Loucy (cell line): ENCODE measurements around the gene BRCA1.

Source experiments
- H2AFZ ChIP-seq: fragments of 200-600 bp; sonication (generic); 2 replicates; pipeline ENCODE4 v1.6.0; 2016; ENCODE audit warnings: antibody characterized with exemption, mild to moderate bottlenecking, low read length, moderate library complexity
- H3F3A ChIP-seq: fragments of 200-600 bp; 2 replicates; pipeline ENCODE4 v1.6.0; 2016; ENCODE audit warnings: antibody characterized with exemption, low read depth, mild to moderate bottlenecking
- H3K27me3 ChIP-seq: fragments of 200-600 bp; sonication (generic); 2 replicates; pipeline ENCODE4 v1.6.1; 2014; ENCODE audit warnings: low read length, mild to moderate bottlenecking; ENCODE audit not compliant: insufficient read depth, poor library complexity, severe bottlenecking
- H3K36me3 ChIP-seq: fragments of 200-600 bp; sonication (generic); 2 replicates; pipeline ENCODE4 v1.6.1; 2016; ENCODE audit warnings: low read length; ENCODE audit not compliant: insufficient read depth
- H3K4me1 ChIP-seq: fragments of 200-600 bp; sonication (generic); 2 replicates; pipeline ENCODE4 v1.5.1; 2014; ENCODE audit warnings: low read length, mild to moderate bottlenecking; ENCODE audit not compliant: insufficient read depth, poor library complexity, severe bottlenecking
- H3K4me2 ChIP-seq: fragments of 200-600 bp; sonication (generic); 2 replicates; pipeline ENCODE4 v1.6.0; 2014; ENCODE audit warnings: antibody characterized with exemption, low read length, low read depth, mild to moderate bottlenecking; ENCODE audit not compliant: poor library complexity, severe bottlenecking
- H3K4me3 ChIP-seq: fragments of 200-600 bp; sonication (generic); 2 replicates; pipeline ENCODE4 v1.5.1; 2014; ENCODE audit warnings: low read length, mild to moderate bottlenecking, mixed read lengths; ENCODE audit not compliant: poor library complexity, severe bottlenecking
- H3K79me2 ChIP-seq: fragments of 200-600 bp; sonication (generic); 2 replicates; pipeline ENCODE4 v1.6.1; 2014; ENCODE audit warnings: low read length; ENCODE audit not compliant: insufficient read depth
- H3K9ac ChIP-seq: fragments of 200-600 bp; sonication (generic); 2 replicates; pipeline ENCODE4 v1.6.0; 2014; ENCODE audit warnings: mild to moderate bottlenecking, low read depth, low read length, moderate library complexity; ENCODE audit not compliant: poor library complexity, severe bottlenecking
- H3K9me2 ChIP-seq: fragments of 200-600 bp; sonication (generic); replicated peaks from 2 replicates; pipeline ENCODE4 v1.6.1; 2016; ENCODE audit warnings: low read depth, low read length, mixed read lengths
- H3K9me3 ChIP-seq: fragments of 200-600 bp; sonication (generic); 2 replicates; pipeline ENCODE4 v1.6.1; 2014; ENCODE audit warnings: mild to moderate bottlenecking, antibody characterized with exemption, low read length, low read depth; ENCODE audit not compliant: insufficient read depth
- H4K20me1 ChIP-seq: fragments of 200-600 bp; sonication (generic); 2 replicates; pipeline ENCODE4 v1.6.0; 2014; ENCODE audit warnings: antibody characterized with exemption, low read length, mild to moderate bottlenecking; ENCODE audit not compliant: insufficient read depth, poor library complexity, severe bottlenecking
- CTCF ChIP-seq: fragments of 200-600 bp; sonication (generic); conservative IDR thresholded peaks from 2 replicates; pipeline ENCODE4 v1.5.1; 2014; ENCODE audit warnings: mild to moderate bottlenecking, antibody characterized with exemption, low read length
- EZH2phosphoT487 ChIP-seq: fragments of 200-600 bp; IDR thresholded peaks from 2 replicates; pipeline ENCODE4 v1.6.1; 2018; ENCODE audit warnings: antibody characterized with exemption, mild to moderate bottlenecking, moderate library complexity, borderline replicate concordance

BRCA1 gene

GRCh38 chr17:43042025-43042628, 83.0 kb downstream of the BRCA1 start:
- Histone ChIP-seq H3K4me1 (peaks cover 9% of the 10 kb centered on the region), H3K4me3 (no peak overlapping the region), H3K27me3 (no peaks in the 10 kb centered on the region), H3K9me2 (no peaks in the 10 kb centered on the region), H3K36me3 (peaks cover 9% of the 10 kb centered on the region; the same call in 1 of the 2 replicates), H4K20me1 (no peaks in the 10 kb centered on the region), H3K79me2 (no peaks in the 10 kb centered on the region), H3K9ac (peak overlapping the region; percentile 8), H3F3A (no peaks in the 10 kb centered on the region), H3K9me3 (no peaks in the 10 kb centered on the region), H3K4me2 (no peak overlapping the region), H2AFZ (no peak overlapping the region)
- TF ChIP-seq EZH2phosphoT487: no peak
- no peak for TF ChIP-seq CTCF

GRCh38 chr17:43040655-43041054, 84.5 kb downstream of the BRCA1 start:
- TF ChIP-seq CTCF: no peak
- TF ChIP-seq EZH2phosphoT487: no peak
- no peak overlapping the region for H3K9ac ChIP-seq
- H3K36me3 ChIP-seq: peaks cover 6% of the 10 kb centered on the region; the same call in 1 of the 2 replicates
- H3K27me3 ChIP-seq: no peaks in the 10 kb centered on the region
- H3K79me2 ChIP-seq: no peaks in the 10 kb centered on the region
- H3K4me3 ChIP-seq: no peak overlapping the region
- H3K9me3 ChIP-seq: no peaks in the 10 kb centered on the region
- no peak overlapping the region for H2AFZ ChIP-seq
- H3K4me1 ChIP-seq: peaks cover 9% of the 10 kb centered on the region
- no peak overlapping the region for H3K4me2 ChIP-seq
- H3K9me2 ChIP-seq: no peaks in the 10 kb centered on the region
- no peaks in the 10 kb centered on the region for H4K20me1 ChIP-seq
- no peaks in the 10 kb centered on the region for H3F3A ChIP-seq

GRCh38 chr17:43039646-43040045, 85.5 kb downstream of the BRCA1 start:
- no peak for TF ChIP-seq CTCF
- TF ChIP-seq EZH2phosphoT487: no peak
- Histone ChIP-seq H3K27me3 (no peaks in the 10 kb centered on the region), H3K9ac (no peak overlapping the region), H3K9me2 (no peaks in the 10 kb centered on the region), H3K79me2 (no peaks in the 10 kb centered on the region), H4K20me1 (no peaks in the 10 kb centered on the region), H3K4me3 (no peak overlapping the region), H3K36me3 (no peaks in the 10 kb centered on the region), H2AFZ (no peak overlapping the region), H3K4me2 (no peak overlapping the region), H3K9me3 (no peaks in the 10 kb centered on the region), H3F3A (no peaks in the 10 kb centered on the region), H3K4me1 (peaks cover 9% of the 10 kb centered on the region)
